Dorsolateral prefrontal cortex (tissue), 118 donors: ENCODE measurements around the gene TBX2. TPM values are rescaled to one million over a fixed set of nuclear protein-coding genes. Genes with fewer than 3 reads are reported as not detected.

ENCODE experiments used
- total RNA-seq, 120 experiments: library from RNA; stranded (reverse); gene quantifications; one replicate each; pipeline versions ENCODE4 v1.2.3 to v1.2.4, GENCODE V29; 2022

Gene TBX2
- total RNA-seq, 120 experiments from 2014 or later, result 2.4 to 18.6 (median 6.0) TPM

Other genes starting within 250 kb of the TBX2 start
- gene TBX4, start 52.6 kb downstream of the TBX2 start, total RNA-seq, result under 1 TPM in 1 of 120 experiments, not detected in 119; 0.35 TPM
- under 1 TPM in 1 of 120 experiments, not detected in 119; 0.79 TPM for gene NACA2, start 191.4 kb downstream of the TBX2 start, total RNA-seq